T-helper 2 cell (primary cell): ENCODE results near the gene IFNAR2.
"Not testable (repeated sequence)": the region's sequence is repeated elsewhere in the genome, so short reads cannot be mapped to it uniquely, and the experiment has no call there.

Source experiments
- DNase-seq, 5 experiments: peaks; one replicate each; pipeline versions ENCODE4 v3.0.0 to v3.0.0-alpha.2; 2012 to 2022

IFNAR2 gene

GRCh38 chr21:33217138-33217520 lies 12.6 kb upstream of the IFNAR2 start:
- no peak for DNase-seq

DNA sequence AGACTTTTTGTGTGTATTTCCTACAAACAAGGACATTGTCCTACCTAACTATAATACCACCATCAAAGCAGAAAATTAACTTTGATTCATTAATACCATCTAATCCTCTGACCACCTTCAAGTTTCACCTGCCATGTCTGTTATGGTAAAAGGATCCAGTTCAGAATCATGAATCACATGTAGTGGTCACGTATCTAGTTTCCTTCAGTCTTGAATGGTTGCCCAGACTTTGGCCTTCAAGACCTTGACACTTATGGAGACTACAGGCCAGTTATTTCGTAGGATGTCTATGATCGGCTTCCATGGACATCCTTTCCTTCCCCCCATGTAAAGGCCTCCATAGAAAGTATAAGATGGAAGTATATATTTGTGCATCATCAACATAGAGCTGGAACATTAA lies 10.4 kb upstream of the IFNAR2 start:
- DNase-seq: no peak

GRCh38 chr21:33219954-33220353 lies 9.8 kb upstream of the IFNAR2 start:
- peak in 1 of 5 experiments; percentile 54 for DNase-seq

GRCh38 chr21:33225376-33225775 lies 4.4 kb upstream of the IFNAR2 start:
- not testable (repeated sequence) for DNase-seq

DNA sequence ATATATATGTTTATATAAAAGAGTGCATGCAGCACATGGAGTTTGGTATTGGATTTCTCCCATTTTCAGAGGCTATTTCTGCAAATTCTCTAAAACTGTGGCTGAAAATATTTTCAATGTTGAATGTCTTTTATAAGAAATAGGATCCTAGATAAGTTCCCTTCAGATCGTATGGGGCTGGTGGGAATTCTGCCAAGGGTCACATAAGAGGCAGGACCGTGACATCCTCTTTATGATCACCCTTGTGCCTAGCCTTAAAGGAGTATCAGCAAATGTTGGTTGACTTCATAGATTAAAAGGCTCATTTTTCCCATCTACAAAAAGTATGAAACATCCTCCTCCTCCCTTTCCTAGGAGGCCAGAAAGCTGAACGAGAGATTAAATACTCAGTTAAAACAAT lies 1.3 kb upstream of the IFNAR2 start:
- DNase-seq: no peak

GRCh38 chr21:33229099-33229783 lies 497 bp upstream of the IFNAR2 start:
- DNase-seq: no peak

GRCh38 chr21:33230545-33231324 lies 997 bp downstream of the IFNAR2 start:
- peak; percentile 19 to 46 (median 38) for DNase-seq

DNA sequence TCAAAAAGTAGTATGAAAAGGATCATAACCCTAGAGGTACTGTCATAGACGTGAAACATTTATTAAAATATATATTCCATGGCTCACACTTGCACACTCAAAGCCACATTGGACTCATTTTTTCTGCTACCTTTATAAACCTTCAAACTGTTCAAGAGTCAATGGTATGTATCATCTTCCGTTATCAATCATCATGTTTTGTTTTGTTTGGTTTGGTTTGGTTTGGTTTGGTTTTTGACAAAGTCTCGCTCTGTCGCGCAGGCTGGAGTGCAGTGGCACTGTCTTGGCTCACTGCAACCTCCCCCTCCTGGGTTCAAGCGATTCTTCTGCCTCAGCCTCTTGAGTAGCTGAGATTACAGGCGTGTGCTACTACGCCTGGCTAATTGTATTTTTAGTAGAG lies 1.8 kb downstream of the IFNAR2 start:
- DNase-seq: peak in 2 of 5 experiments; percentile 43 to 87

DNA sequence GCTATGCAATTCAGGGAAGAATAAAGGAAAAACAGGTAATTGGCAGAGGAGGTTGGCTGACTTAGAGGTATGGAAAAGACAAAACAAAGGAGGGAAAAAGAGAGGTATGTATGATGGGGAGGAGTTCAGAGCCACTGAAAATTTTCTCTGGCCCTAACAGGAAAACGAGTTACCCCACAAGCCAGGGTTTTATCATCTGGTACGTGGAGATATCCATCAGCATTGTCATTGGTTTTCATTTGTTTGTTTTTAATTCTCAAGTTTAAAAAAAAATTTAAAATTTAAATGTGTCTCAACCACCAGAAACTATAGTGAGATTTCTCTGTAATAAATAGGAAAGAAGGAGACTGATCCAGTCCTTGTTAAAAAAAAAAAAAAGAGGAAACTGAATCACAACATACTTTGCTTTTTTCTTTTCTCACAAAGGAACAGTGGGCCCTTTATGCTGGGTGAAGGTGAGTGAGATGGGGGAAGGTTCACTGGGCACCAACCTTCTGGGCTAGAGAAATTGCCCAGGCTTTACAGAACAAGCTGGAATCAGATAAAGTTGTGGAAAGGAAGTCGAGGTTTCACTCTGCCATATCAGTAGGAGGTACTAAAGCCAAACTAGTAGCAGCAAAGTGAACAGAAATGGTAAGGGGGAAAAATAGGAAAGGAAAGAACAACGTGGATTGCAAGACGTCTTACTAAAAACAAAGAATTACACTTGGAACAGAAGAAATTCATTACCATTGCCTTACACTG lies 2.7 kb downstream of the IFNAR2 start:
- peak in 1 of 5 experiments; percentile 61 for DNase-seq

- DNase-seq: no peak
Observed at GRCh38 chr21:33234635-33235520, 5.1 kb downstream of the IFNAR2 start.

- no peak for DNase-seq
Observed at GRCh38 chr21:33236013-33236686, 6.4 kb downstream of the IFNAR2 start.

DNA sequence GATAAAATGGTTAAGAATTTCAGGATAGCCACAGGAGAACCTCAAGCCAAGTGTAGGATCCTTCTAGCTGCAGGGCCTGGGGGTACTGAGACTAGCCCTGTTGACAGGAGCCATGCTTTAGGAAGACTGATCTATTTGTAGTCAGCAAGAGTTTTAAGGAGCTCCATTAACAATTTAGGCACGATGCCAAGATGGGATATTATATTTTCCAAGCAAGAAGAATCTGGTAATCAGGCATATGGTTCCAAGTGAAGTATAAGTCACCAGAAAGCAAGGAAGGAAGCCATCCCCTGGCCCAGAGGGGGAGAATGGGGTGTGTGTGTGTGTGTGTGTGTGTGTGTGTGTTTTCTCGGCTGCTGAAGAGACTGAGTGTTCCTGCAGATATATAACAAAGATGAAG lies 7.0 kb downstream of the IFNAR2 start:
- DNase-seq: no peak

- no peak for DNase-seq
Observed at GRCh38 chr21:33237486-33237885, 7.7 kb downstream of the IFNAR2 start.

DNA sequence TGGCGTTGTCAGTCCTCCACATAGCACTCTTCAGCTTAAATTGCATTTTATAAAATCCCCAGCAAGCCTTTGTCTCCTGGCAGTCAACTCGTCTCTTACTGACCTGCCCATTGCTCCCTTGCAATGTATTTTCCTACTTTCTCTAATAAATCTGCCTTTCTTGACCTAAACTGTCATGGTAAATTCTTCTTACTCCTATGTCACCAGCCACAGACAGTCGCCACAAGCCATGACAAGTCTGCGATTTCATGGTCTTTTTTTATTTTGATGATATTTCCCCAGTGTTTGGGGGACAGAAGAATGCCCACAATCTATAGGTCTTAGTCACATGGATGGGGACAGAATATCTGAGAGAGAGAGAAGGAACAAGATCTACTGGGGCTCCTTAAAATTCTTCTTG lies 8.4 kb downstream of the IFNAR2 start:
- DNase-seq: peak in 1 of 5 experiments; percentile 64

- DNase-seq: peak in 1 of 5 experiments; percentile 89
Observed at GRCh38 chr21:33238565-33239255, 9.0 kb downstream of the IFNAR2 start.

DNA sequence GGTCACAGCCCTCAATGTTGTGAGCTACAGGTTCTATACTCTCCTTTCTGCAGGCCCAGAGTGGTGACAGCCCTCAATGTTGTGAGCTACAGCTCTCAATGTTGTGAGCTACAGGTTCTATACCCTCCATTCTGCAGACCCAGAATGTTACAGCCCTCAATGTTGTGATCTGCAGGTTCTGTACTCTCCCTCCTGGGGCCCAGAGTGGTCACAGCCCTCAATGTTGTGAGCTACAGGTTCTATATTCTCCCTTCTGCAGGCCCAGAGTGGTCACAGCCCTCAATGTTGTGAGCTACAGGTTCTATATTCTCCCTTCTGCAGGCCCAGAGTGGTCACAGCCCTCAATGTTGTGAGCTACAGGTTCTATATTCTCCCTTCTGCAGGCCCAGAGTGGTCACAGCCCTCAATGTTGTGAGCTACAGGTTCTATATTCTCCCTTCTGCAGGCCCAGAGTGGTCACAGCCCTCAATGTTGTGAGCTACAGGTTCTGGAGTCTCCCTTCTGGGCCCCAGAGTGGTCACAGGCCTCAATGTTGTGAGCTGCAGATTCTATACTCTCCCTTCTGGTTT lies 9.9 kb downstream of the IFNAR2 start:
- peak in 1 of 5 experiments; percentile 41 for DNase-seq

GRCh38 chr21:33240404-33240803 lies 10.7 kb downstream of the IFNAR2 start:
- DNase-seq: no peak

DNA sequence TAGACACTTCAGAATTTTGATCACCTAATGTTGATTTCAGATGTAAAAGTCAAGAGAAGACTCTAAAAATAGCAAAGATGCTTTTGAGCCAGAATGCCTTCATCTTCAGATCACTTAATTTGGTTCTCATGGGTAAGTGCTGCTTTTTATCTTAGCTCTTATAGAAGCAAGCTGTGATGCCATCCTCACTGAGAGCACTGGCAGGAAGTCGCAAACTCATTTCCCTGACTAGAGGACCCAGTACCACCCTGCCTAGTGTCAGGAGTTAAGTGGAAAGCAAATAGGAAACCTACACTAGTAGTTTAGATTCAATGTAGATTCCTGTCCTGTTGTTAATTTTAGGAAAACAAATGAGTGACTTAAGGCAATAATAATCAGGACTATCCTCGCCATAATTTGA lies 12.1 kb downstream of the IFNAR2 start:
- DNase-seq: peak in 1 of 5 experiments; percentile 68

DNA sequence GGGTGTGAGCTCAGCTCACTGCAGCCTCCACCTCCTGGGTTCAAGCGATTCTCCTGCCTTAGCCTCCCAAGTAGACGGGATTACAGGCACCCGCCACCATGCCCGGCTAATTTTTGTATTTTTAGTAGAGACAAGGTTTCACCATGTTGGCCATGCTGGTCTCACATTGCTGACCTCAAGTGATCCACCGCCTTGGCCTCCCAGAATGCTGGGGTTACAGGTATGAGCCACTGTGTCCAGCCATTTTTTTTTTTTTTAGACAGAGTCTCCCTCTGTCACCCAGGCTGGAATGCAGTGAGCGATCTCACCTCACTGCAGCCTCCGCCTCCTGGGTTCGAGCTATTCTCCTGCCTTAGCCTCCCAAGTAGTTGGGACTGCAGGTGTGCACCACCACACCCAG lies 13.1 kb downstream of the IFNAR2 start:
- DNase-seq: not testable (repeated sequence)

DNA sequence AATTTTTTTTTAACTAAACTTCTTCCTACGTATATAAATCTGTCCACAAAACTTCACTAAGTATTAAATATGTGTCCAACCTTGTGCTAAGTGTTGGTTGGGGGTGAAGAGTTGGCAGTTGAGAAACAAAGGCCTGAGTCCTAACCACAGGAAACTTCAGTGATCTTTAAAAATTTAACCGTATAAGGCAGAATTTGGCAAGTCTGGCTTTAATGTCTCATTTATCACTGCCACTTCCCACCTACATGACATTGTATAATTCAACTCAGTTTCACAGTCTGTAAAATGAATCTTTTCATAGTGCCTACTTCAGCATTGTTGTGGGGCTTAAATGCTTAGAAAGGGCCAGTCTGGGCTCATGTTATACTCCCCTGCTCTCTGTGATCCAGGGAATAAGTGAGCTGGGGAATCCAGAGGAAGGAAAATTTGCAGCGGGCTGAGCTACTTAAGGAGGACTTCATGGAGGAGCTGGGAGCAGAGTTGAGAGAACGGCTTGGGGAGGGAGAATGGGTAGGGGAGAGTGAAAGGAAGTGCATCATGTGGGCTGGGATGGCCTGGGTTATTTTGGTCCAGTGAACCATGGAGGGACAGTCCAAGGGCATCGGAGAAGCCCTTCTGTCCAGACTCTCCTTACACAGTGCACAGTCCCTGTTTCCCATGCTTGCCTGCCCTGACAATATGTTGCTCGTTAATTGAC lies 14.5 kb downstream of the IFNAR2 start:
- peak in 1 of 5 experiments; percentile 70 for DNase-seq
